SK-N-SH treated with all-trans-retinoic acid at 6 μM for 48 hours (cell line): ENCODE measurements around the gene SLMAP.

ENCODE experiments used
- ATAC-seq: fragments of 200-7000 bp; cut with Tn5 transposase; 3 replicates; pipeline ENCODE4 v1.9.1; 2020; ENCODE audit warnings: mild to moderate bottlenecking, moderate library complexity
- ARNTL ChIP-seq: fragments of 450-650 bp; formaldehyde crosslinking; IDR thresholded peaks from 2 replicates; pipeline ENCODE4 v1.5.0; 2020; ENCODE audit warnings: low read depth, mild to moderate bottlenecking, moderate library complexity, borderline replicate concordance
- BACH2 ChIP-seq: fragments of 250-450 bp; sonication (Bioruptor Pico); IDR thresholded peaks from 2 replicates; pipeline ENCODE4 v1.9.0; 2021; ENCODE audit warnings: mild to moderate bottlenecking, borderline replicate concordance
- CSDC2 ChIP-seq: fragments of 250-450 bp; sonication (Bioruptor Pico); IDR thresholded peaks from 2 replicates; pipeline ENCODE4 v1.5.0; 2020; ENCODE audit warnings: mild to moderate bottlenecking, moderate library complexity
- ESRRG ChIP-seq: fragments of 250-450 bp; sonication (Bioruptor Pico); IDR thresholded peaks from 2 replicates; pipeline ENCODE4 v1.6.1; 2021; ENCODE audit warnings: mild to moderate bottlenecking
- GLIS3 ChIP-seq: fragments of 250-450 bp; sonication (Bioruptor Pico); IDR thresholded peaks from 2 replicates; pipeline ENCODE4 v1.5.0; 2020; ENCODE audit warnings: mild to moderate bottlenecking, moderate library complexity
- ISL1 ChIP-seq: fragments of 250-450 bp; sonication (Bioruptor Pico); IDR thresholded peaks from 2 replicates; pipeline ENCODE4 v2.1.2; 2022; ENCODE audit warnings: mild to moderate bottlenecking, moderate library complexity
- OSR1 ChIP-seq: fragments of 250-450 bp; sonication (Bioruptor Pico); IDR thresholded peaks from 2 replicates; pipeline ENCODE4 v1.8.0; 2022; ENCODE audit warnings: moderate library complexity, mild to moderate bottlenecking, inconsistent platforms
- PPARA ChIP-seq: fragments of 250-450 bp; sonication (Bioruptor Pico); IDR thresholded peaks from 2 replicates; pipeline ENCODE4 v1.5.0; 2020; ENCODE audit warnings: mild to moderate bottlenecking, borderline replicate concordance
- RARB ChIP-seq: fragments of 250-450 bp; sonication (Bioruptor Pico); IDR thresholded peaks from 2 replicates; pipeline ENCODE4 v1.8.0; 2021; ENCODE audit warnings: mild to moderate bottlenecking, moderate library complexity
- SNAI2 ChIP-seq: fragments of 250-450 bp; sonication (Bioruptor Pico); IDR thresholded peaks from 2 replicates; pipeline ENCODE4 v1.5.0; 2020; ENCODE audit warnings: mild to moderate bottlenecking, moderate library complexity
- TCF4 ChIP-seq: fragments of 250-450 bp; sonication (Bioruptor Pico); IDR thresholded peaks from 2 replicates; pipeline ENCODE4 v1.8.0; 2021; ENCODE audit warnings: mild to moderate bottlenecking, moderate library complexity, borderline replicate concordance
- TOX ChIP-seq: fragments of 250-450 bp; sonication (Bioruptor Pico); IDR thresholded peaks from 2 replicates; pipeline ENCODE4 v1.8.0; 2021; ENCODE audit warnings: mild to moderate bottlenecking, moderate library complexity, borderline replicate concordance
- ZFP30 ChIP-seq: fragments of 450-650 bp; formaldehyde crosslinking; IDR thresholded peaks from 2 replicates; pipeline ENCODE4 v1.5.0; 2022; ENCODE audit warnings: mild to moderate bottlenecking, moderate library complexity
- ZNF565 ChIP-seq: fragments of 450-650 bp; formaldehyde crosslinking; conservative IDR thresholded peaks from 2 replicates; pipeline ENCODE4 v1.5.0; 2020; ENCODE audit warnings: low read depth, mild to moderate bottlenecking, moderate library complexity
- ZNF70 ChIP-seq: fragments of 450-650 bp; formaldehyde crosslinking; IDR thresholded peaks from 2 replicates; pipeline ENCODE4 v1.5.0; 2020; ENCODE audit warnings: mild to moderate bottlenecking, moderate library complexity
- ZNF8 ChIP-seq: fragments of 450-650 bp; formaldehyde crosslinking; IDR thresholded peaks from 2 replicates; pipeline ENCODE4 v1.5.0; 2020; ENCODE audit warnings: mild to moderate bottlenecking, moderate library complexity
- TF ChIP-seq, protein P1 (sequence below): fragments of 250-450 bp; sonication (Bioruptor Pico); IDR thresholded peaks from 2 replicates; pipeline ENCODE4 v1.5.1; 2020; ENCODE audit warnings: low read depth, mild to moderate bottlenecking, moderate library complexity
- TF ChIP-seq, protein P2 (sequence below): fragments of 250-450 bp; sonication (Bioruptor Pico); IDR thresholded peaks from 2 replicates; pipeline ENCODE4 v1.5.0; 2020; ENCODE audit warnings: mild to moderate bottlenecking, moderate library complexity
- TF ChIP-seq, protein P3 (sequence below): fragments of 250-450 bp; sonication (Bioruptor Pico); IDR thresholded peaks from 2 replicates; pipeline ENCODE4 v1.8.0; 2020; ENCODE audit warnings: mild to moderate bottlenecking, moderate library complexity, borderline replicate concordance
- TF ChIP-seq, protein P4 (sequence below): fragments of 250-450 bp; sonication (Bioruptor Pico); IDR thresholded peaks from 2 replicates; pipeline ENCODE4 v1.5.1; 2021; ENCODE audit warnings: mild to moderate bottlenecking, moderate library complexity
- TF ChIP-seq, protein P5 (sequence below): fragments of 250-450 bp; sonication (Bioruptor Pico); IDR thresholded peaks from 2 replicates; pipeline ENCODE4 v1.8.0; 2021; ENCODE audit warnings: low read depth, mild to moderate bottlenecking, moderate library complexity, borderline replicate concordance

Gene SLMAP

DNA sequence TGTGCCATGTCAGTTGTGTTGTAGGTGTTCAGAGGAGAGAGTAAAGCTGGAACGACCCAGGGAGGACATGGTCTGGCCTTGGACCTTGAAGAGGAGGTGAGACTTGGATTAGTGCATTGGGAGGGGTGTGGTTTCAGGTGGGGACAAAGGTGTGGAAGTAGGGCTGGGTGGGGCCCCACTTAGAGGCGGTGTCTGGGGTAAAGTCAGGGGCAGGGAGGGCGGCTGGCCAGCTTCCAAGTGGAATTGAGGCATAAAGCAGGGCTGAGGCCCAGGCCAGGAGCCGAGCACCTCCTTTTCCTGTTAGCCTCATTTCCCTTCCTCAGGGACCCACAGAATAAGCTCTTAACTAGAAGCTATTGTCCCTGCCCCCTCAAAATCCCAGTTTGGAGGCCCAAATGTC lies 215.9 kb downstream of the SLMAP start:
- ATAC-seq: no peak
- TF ChIP-seq RARB (CRISPR knock-in tag) (no peak), PPARA (CRISPR knock-in tag) (no peak), ZNF565 (CRISPR knock-in tag) (no peak), CSDC2 (CRISPR knock-in tag) (no peak), GLIS3 (CRISPR knock-in tag) (no peak), TOX (CRISPR knock-in tag) (no peak), SNAI2 (no peak), ISL1 (CRISPR knock-in tag) (no peak), TCF4 (no peak), ARNTL (CRISPR knock-in tag) (no peak), ZNF70 (CRISPR knock-in tag) (no peak), OSR1 (CRISPR knock-in tag) (no peak), ZNF8 (CRISPR knock-in tag) (no peak), ESRRG (CRISPR knock-in tag) (no peak), BACH2 (CRISPR knock-in tag) (no peak)
- TF ChIP-seq, protein P1, sequence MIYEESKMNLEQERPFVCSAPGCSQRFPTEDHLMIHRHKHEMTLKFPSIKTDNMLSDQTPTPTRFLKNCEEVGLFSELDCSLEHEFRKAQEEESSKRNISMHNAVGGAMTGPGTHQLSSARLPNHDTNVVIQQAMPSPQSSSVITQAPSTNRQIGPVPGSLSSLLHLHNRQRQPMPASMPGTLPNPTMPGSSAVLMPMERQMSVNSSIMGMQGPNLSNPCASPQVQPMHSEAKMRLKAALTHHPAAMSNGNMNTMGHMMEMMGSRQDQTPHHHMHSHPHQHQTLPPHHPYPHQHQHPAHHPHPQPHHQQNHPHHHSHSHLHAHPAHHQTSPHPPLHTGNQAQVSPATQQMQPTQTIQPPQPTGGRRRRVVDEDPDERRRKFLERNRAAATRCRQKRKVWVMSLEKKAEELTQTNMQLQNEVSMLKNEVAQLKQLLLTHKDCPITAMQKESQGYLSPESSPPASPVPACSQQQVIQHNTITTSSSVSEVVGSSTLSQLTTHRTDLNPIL (CRISPR knock-in tag): no peak
- TF ChIP-seq, protein P2, sequence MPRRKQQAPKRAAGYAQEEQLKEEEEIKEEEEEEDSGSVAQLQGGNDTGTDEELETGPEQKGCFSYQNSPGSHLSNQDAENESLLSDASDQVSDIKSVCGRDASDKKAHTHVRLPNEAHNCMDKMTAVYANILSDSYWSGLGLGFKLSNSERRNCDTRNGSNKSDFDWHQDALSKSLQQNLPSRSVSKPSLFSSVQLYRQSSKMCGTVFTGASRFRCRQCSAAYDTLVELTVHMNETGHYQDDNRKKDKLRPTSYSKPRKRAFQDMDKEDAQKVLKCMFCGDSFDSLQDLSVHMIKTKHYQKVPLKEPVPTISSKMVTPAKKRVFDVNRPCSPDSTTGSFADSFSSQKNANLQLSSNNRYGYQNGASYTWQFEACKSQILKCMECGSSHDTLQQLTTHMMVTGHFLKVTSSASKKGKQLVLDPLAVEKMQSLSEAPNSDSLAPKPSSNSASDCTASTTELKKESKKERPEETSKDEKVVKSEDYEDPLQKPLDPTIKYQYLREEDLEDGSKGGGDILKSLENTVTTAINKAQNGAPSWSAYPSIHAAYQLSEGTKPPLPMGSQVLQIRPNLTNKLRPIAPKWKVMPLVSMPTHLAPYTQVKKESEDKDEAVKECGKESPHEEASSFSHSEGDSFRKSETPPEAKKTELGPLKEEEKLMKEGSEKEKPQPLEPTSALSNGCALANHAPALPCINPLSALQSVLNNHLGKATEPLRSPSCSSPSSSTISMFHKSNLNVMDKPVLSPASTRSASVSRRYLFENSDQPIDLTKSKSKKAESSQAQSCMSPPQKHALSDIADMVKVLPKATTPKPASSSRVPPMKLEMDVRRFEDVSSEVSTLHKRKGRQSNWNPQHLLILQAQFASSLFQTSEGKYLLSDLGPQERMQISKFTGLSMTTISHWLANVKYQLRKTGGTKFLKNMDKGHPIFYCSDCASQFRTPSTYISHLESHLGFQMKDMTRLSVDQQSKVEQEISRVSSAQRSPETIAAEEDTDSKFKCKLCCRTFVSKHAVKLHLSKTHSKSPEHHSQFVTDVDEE (CRISPR knock-in tag): no peak
- TF ChIP-seq, protein P3, sequence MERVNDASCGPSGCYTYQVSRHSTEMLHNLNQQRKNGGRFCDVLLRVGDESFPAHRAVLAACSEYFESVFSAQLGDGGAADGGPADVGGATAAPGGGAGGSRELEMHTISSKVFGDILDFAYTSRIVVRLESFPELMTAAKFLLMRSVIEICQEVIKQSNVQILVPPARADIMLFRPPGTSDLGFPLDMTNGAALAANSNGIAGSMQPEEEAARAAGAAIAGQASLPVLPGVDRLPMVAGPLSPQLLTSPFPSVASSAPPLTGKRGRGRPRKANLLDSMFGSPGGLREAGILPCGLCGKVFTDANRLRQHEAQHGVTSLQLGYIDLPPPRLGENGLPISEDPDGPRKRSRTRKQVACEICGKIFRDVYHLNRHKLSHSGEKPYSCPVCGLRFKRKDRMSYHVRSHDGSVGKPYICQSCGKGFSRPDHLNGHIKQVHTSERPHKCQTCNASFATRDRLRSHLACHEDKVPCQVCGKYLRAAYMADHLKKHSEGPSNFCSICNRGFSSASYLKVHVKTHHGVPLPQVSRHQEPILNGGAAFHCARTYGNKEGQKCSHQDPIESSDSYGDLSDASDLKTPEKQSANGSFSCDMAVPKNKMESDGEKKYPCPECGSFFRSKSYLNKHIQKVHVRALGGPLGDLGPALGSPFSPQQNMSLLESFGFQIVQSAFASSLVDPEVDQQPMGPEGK (CRISPR knock-in tag): no peak
- TF ChIP-seq, all 23 proteins: peak for 0

DNA sequence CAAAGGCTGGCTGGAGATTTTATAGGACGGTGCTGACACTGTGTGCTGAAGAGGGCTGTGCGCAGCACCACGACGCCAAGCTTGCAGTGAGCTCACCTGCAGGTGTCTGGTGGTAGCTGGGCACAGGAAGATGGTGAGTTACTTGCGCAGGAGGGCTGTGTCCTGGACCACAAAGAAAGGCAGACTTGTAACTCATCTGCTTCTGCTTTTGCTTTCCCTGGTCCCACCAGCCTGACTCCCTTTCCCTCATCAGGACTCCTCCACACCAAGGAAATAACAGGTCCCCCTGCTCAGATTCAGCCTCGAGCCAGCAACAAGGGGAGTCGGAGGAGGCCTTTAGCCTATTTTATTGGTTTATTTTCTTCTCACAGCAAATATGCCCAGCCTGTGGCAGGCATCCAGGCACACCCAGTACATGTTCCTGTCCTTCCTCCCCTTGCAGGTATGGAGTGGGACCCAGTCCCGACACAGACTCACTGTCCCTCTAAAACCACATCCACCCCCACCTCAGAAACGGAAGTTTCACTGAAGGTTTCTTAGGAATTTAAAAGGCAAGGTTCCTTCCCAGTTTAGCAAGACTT lies 216.5 kb downstream of the SLMAP start:
- TF ChIP-seq, protein P4, sequence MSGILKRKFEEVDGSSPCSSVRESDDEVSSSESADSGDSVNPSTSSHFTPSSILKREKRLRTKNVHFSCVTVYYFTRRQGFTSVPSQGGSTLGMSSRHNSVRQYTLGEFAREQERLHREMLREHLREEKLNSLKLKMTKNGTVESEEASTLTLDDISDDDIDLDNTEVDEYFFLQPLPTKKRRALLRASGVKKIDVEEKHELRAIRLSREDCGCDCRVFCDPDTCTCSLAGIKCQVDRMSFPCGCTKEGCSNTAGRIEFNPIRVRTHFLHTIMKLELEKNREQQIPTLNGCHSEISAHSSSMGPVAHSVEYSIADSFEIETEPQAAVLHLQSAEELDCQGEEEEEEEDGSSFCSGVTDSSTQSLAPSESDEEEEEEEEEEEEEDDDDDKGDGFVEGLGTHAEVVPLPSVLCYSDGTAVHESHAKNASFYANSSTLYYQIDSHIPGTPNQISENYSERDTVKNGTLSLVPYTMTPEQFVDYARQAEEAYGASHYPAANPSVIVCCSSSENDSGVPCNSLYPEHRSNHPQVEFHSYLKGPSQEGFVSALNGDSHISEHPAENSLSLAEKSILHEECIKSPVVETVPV (CRISPR knock-in tag): no peak
- no peak for TF ChIP-seq CSDC2 (CRISPR knock-in tag)
- no peak for TF ChIP-seq ZNF70 (CRISPR knock-in tag)
- no peak for TF ChIP-seq ZFP30

DNA sequence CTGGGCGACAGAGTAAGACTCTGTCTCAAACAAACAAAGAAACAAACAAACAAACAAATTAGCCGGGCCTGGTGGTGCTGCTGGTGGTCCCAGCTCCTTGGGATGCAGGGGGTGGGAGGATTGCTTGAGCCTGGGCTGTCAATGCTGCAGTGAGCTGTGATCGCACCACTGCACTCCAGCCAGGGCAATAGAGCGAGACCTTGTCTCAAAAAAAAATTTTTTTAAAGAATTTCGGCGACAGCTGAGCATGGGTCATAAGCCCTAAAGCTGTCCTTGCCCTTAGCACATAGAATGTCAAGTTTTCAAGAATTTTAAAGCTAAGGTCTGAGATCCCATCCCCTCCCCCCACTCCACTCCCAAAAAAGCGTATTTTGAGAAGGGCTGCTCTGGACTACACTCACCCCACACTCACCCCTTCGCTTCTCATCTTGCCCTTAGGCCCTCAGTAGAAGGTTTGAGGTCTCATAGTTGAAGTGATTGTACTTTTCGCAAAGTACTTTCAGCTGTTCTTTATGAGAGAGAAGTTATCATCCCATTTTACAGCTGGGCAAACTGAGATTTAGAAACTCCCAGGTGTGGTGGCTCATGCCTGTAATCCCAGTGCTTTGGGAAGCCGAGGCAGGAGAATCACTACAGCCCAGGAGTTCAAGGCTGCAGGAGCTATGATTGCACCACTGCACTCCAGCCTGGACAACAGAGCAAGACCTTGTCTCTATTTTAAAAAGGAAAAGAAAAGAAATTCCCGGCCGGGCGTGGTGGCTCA lies 217.8 kb downstream of the SLMAP start:
- no peak for TF ChIP-seq ZNF565 (CRISPR knock-in tag)
- TF ChIP-seq SNAI2: no peak
- TF ChIP-seq, protein P1 (CRISPR knock-in tag): no peak; the same call in 1 of the 2 replicates
- TF ChIP-seq, protein P5, sequence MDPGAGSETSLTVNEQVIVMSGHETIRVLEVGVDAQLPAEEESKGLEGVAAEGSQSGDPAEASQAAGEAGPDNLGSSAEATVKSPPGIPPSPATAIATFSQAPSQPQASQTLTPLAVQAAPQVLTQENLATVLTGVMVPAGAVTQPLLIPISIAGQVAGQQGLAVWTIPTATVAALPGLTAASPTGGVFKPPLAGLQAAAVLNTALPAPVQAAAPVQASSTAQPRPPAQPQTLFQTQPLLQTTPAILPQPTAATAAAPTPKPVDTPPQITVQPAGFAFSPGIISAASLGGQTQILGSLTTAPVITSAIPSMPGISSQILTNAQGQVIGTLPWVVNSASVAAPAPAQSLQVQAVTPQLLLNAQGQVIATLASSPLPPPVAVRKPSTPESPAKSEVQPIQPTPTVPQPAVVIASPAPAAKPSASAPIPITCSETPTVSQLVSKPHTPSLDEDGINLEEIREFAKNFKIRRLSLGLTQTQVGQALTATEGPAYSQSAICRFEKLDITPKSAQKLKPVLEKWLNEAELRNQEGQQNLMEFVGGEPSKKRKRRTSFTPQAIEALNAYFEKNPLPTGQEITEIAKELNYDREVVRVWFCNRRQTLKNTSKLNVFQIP: no peak
- no peak for TF ChIP-seq ESRRG (CRISPR knock-in tag)
- TF ChIP-seq TOX (CRISPR knock-in tag): no peak
- TF ChIP-seq, protein P2 (CRISPR knock-in tag): no peak
- TF ChIP-seq, all 23 proteins: peak for 0
- ATAC-seq: no peak

More for the DNA sequence above, 216.5 kb downstream of the SLMAP start:
- no peak for ATAC-seq
